ENCODE measurements around the gene GLCCI1. TPM values are rescaled to one million over a fixed set of nuclear protein-coding genes. Genes with fewer than 3 reads are reported as not detected.
"Not testable (repeated sequence)": the region's sequence is repeated elsewhere in the genome, so short reads cannot be mapped to it uniquely, and the experiment has no call there.

GLCCI1 gene
- total RNA-seq, 1 experiment from 2014 or later = 8.0 TPM

DNA sequence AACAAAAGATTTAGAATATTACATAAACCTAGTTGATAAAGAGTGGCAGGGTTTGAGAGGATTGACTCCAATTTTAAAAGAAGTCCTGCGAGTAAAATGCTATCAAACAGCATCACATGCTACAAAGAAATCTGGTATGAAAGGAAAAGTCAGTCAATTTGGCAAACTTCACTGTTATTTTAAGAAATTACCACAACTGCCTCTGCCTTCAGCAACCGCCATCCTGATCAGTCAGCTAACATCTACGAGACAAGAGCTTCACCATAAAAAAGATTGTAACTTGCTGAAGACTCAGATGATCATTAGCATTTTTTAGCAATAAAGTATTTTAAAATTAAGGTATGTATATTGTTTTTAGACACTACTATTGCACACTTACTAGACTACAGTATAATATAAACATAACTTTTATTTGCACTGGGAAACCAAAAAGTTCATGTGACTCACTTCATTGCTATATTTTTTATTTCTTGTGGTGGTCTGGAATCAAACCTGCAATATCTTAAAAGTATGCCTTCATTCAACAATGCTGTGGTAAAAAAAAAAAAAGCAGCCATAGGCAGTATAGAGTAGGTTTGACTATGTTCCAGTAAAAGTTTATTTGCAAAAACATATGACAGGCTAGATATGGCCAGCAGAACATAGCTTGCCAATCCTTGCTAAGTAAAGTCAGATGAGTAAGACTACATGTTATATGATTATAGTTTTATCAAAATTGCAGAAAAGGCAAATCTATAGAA, 74.4 kb downstream of the GLCCI1 start:
- no peak for DNase-seq (ENCODE audit: extremely low read depth, low read depth)

DNA sequence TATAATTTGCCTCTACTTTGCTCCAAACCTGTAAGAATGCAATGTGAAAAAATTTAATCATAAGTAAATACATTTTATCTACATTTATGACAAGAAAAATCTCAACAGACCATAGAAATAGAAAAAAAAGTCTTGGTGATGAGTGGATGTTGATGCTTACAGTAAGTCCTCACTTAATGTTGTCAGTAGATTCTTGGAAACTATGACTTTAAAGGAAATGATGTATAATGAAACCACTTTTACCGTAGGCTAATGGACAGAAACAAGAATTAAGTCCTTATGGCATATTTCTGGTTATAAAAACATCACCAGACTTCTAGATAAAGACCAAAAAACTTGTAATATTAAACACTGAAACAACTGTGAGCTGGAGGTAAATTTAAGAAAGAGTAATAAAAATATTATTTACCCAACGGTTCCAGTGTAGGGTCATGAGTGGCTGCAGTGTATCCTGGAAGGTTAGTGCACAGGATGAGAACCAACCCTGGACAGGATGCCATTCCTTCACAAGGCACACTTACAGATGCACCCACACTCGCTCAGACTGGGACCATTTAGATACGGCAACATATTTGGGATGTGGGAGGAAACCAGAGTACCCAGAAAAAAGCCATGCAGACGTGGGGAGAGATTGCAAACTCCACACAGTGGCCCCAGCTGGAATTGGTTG, 76.3 kb downstream of the GLCCI1 start:
- no peak for DNase-seq (ENCODE audit: extremely low read depth, low read depth)

DNA sequence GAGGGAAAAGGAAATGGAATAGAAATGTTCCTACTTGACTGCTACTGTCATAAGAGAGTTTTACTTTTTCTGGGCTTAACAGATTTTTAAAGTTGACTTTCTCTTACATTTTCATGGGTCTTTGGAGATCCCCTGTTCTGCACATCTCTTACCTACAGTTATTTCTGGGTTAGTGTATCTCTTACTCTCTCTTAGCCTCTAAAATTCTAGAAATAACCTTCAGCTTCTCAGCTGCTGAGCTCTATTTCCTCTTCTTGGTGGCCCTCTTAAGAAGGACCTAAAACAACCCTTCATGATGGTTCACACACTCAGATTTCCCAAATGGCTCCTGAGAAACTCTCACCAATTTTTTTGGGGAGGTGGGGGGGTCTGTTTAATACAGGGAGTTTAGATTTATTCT, 79.5 kb downstream of the GLCCI1 start:
- not testable (repeated sequence) for DNase-seq (ENCODE audit: extremely low read depth, low read depth)

DNA sequence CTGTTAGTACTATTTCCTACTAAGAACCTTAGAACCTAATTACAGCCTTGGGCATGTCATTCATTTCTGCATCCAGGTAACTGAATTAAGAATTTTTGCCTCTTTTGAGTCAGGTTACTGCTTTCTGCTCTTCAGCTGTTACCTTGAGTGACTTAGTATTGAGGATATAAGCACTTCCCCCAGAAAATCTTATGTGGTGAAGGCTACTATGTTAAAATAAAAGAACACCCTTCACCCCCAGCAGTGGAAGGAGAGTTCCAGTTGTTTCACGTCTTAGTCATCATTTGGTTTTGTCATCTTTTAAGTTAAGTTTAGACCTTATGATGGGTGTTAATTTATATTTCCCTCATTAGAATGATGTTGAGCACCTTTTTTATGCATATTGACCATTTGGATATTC, 82.8 kb downstream of the GLCCI1 start:
- DNase-seq (ENCODE audit: extremely low read depth, low read depth) = no peak

DNA sequence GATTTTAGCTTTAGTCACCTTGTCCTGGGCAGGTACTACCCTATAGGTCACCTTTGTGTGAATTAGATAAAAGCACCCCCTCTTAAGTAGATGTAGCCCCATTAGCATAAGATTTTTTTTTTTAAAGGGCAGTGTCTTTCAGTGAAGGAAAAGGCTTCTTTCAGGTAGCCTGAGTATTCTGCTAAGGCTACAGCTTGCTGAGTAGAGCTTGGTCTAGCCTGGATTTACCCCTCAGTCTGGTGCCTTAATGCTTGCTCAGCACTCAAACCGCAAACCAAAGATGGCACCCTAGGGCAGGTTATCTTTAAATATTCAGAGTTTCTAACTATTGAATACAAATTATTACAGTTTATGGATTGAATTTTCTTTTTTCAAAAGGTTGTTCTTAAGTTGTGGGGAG, 83.4 kb downstream of the GLCCI1 start:
- no peak for DNase-seq (ENCODE audit: extremely low read depth, low read depth)

DNA sequence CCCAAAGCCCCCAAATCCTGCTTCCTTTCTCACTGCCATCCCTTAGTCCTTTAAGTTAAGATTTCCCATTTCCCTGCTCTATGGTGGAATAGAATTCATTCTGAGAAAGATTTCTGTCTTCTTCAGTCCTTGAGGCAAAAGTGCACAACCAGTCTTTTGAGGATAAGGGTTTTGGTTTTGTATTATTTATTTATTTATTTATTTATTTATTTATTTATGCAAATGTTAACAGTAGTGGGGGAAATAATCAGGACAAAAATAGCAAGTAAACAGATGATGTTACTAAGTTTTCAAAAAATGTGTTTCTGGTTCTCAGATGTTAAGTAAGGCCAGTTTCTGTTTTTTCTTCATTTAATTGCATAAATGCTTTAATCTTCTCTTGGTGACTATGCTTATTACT, 84.2 kb downstream of the GLCCI1 start:
- DNase-seq (ENCODE audit: extremely low read depth, low read depth) = no peak

DNA sequence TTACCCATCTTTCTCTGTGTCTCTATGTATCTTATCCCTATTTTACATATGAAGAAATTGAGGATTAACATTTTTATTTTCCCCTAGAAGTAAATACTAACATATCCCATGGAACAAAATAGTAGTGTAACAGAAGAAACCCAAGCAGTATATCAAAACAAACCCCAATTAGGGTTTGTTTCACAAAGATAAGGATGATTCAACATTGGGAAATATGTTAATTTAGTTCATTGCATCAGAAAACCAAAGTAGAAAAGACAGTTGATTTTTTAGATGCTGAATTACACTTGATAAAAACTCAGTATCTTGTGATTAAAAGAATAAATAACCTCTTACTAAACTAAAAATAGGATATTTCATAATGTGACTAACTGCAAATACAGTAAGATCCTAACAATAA, 87.8 kb downstream of the GLCCI1 start:
- no peak for DNase-seq (ENCODE audit: extremely low read depth, low read depth)

DNA sequence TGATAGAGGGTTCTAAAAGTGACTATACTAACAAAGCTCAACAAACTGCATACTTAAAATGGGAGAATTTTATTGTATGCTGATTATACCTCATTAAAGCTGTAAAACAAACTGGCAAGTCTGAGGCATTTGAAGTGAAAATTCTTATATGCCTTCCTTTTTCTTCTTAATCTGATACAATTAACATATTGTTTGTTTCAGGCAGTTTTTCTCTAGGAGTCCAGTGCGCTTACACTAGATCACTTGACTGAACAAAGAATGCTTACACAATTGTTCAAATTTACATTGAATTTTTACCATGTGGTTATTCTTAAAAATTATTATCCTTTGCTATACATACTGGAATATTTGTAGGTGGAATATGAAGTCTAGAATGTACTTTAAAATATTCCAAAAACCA, 89.0 kb downstream of the GLCCI1 start:
- DNase-seq (ENCODE audit: extremely low read depth, low read depth) = no peak

DNA sequence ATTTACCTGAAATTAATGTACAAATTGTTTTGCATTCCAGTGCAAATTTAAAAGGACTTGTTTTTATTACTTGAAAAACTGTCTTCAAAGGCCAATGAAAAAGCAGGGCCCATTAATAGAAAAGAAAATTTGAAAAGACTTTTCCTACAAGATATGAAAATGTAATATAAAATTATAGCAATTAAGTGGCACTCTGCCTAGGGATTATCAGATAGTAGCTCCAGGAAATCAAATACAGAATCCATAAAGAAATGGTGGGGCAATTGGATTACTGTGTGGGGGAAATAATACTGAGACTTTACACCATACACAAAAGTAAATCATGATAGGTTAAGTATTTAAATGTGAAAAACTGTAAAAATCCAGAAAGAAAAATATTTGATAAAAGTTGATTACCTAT, 89.7 kb downstream of the GLCCI1 start:
- DNase-seq (ENCODE audit: extremely low read depth, low read depth) = no peak

DNA sequence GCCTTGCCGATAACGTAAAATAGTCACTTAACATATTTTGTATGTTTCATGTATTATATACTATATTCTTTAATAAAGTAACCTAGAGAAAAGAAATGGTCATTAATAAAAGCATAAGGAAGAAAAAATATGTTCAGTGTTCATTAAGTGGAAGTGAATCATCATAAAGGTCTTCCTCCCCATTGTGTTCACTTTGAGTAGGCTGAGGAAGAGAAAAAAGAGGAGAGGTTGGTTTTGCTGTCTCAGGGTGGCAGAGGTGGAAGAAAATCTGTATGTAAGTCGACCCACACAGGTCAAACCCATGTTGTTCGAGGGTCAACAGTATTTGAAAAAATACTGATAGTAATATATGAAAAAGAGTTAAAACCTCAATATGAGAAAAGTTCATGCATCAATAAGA, 90.3 kb downstream of the GLCCI1 start:
- DNase-seq (ENCODE audit: extremely low read depth, low read depth) = no peak

DNA sequence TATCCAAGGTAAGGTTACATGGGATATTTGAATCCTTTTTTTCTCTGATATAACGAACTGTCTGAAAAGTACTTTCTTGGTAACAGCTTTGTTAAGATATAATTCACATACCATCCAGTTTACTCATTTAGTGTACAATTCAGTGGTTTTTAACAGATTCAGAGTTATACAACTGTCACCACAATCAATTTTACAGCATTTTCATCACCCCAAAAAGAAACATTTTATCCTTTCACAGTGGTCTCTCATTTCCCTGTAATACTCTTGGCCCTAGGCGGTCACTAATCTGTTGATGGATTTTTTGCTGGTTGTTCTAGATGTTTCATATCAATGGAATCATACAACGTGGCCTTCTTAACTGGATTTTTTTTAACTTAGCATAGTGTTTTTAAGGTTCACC, 91.6 kb downstream of the GLCCI1 start:
- no peak for DNase-seq (ENCODE audit: extremely low read depth, low read depth)

DNA sequence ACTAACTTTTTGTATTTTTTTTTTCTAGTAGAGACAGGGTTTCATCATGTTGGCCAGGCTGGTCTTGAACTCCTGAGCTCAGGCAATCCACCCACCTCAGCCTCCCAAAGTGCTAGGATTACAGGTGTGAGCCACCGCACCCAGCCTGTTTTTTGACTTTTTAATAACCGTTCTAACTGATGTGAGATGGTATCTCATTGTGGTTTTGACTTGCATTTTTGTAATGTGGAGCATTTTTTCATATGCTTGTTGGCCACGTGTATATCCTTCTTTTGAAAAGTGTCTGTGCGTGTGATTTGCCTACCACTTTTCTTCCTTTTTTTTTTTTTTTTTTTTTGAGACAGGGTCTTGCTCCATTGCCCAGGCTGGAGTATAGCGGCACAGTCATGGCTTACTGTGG, 94.7 kb downstream of the GLCCI1 start:
- DNase-seq (ENCODE audit: extremely low read depth, low read depth) = not testable (repeated sequence)

DNA sequence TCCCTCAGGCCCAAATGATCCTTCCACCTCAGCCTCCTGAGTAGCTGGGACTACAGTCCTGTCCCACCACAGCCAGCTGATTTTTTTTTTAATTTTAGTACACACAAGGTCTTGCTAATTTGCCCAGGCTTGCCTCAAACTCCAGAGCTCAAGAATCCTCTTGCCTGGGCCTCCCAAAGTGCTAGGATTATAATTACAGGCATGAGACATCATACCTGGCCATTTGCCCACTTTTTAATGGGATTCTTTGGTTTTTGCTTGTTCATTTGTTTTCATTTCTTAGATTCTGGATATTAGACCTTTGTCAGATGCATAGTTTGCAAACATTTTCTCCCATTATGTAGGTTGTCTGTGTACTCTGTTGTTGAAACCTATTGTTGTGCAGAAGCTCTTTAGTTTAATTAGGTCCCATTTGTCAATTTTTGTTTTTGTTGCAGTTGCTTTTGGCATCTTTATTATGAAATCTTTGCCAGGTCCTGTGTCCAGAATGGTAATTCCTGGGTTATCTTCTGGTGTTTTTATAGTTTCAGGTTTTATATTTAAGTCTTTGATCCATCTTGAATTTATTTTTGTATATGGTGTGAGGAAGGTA, 95.2 kb downstream of the GLCCI1 start:
- DNase-seq (ENCODE audit: extremely low read depth, low read depth) = no peak

DNA sequence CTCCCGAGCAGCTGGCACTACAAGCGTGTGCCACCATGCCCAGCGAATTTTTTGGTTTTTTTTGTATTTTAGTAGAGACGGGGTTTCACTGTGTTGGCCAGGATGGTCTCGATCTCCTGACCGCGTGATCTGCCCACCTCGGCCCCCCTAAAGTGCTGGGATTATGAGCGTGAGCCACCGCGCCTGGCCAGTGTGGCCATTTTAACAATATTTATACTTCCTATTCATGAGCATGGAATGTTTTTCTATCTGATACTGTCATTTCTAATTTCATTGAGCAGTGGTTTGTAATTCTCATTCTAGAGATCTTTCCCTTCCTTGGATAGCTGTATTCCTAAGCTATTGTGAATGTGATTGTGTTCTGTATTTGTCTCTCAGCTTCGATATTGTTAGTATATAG, 96.2 kb downstream of the GLCCI1 start:
- DNase-seq (ENCODE audit: extremely low read depth, low read depth) = no peak

DNA sequence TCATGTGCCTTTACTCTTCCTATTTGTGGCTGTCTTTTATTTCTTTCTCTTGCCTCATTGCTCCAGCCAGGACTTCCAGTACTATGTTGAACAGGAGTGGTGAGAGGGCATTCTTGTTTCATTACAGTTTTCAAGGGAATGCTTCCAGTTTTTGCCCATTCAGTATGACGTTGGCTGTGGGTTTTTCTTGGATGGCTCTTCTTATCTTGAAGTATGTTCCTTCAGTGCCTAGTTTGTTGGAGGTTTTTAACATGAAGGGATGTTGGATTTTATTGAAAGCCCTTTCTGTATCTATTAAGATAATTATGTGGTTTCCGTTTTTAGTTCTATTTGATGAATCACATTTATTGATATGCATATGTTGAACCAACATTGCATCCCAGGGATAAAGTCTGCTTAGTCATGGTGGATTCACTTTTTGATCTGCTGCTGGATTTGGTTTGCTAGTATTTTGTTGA, 96.8 kb downstream of the GLCCI1 start:
- no peak for DNase-seq (ENCODE audit: extremely low read depth, low read depth)

DNA sequence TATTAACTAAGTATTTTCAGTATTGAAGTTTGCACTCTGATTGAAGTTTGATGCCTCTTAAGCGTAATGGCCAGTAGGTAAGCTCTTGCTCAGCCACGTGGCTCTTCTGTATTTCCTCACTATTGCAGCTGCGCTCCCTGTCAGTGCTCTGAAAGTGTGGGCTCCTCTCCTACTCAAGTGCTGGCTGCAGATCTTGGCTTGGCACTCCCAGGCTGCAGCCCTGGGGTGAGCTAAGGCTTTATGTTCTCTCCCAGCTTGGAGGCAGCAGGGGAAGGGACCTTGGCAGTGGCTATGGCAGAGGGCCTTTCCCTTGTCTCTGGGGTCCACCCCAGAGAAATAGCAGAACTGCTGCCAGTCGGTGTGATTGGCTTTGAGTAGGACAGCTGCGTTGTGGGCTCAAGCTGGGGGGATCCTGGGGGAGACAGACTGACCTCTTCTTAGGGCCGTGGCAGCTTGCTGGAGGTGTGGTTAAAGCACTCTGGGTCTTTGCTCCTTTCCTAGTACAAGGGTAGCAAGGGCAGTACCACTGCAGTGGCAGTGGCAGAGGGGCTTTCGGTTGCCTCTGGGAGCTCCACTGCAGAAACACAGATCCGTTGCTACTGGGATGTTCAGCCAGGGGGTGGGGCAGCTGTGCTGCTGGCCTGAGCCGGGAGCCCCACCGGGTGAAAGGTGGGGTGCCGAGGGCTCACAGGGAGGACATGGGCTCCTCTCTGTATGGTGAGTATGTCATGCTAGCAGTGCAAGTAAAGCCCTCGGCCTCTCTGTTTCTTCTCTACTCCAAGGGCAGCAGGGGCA, 100.5 kb downstream of the GLCCI1 start:
- no peak for DNase-seq (ENCODE audit: extremely low read depth, low read depth)

DNA sequence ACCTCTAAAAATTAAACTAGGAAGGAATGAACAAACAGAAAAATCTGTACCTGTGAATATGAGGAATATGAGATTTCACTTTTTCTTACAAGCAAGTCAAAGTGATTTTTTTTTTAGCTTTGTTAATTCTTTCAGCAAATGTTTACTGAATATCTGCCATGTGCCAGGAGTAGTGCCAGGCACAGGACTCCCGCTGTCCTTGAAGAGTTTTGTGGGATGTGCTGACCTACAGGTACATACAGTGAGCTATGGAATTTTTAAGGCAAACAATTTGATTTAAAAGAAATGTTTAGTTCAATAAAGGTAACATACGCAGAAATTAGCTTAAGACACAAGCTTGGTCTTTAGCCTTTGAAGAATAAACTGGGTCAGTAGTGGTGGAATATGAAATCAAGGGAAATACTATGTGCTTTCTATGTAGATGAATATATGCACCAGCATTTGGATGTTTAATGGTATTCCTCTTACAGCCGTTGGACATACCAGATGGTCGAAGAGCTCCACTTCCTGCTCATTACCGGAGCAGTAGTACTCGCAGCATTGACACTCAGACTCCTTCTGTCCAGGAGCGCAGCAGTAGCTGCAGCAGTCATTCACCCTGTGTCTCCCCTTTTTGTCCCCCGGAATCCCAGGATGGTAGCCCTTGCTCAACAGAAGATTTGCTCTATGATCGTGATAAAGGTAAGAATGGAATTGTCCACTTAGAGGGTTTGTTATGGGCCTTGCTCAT, 102.0 kb downstream of the GLCCI1 start:
- no peak for DNase-seq (ENCODE audit: extremely low read depth, low read depth)

DNA sequence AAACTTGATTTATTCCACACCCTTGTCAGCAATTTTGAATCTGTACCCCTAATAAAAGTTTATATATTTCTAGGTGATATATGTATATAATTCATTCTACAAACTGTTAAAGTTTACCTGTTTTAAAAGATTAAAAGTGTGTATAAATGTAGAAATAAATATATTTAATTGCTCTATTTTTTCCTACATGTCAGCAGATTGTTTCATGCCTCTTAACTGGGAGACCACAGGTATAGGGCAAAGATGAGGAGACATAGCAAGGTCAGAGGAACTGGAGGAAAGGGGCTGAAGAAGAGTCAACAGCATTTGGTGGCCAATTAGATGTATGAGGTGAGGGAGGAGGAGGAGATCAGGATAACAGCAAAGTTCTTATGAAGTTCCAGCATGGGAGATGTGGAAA, 109.8 kb downstream of the GLCCI1 start:
- DNase-seq (ENCODE audit: extremely low read depth, low read depth) = no peak

DNA sequence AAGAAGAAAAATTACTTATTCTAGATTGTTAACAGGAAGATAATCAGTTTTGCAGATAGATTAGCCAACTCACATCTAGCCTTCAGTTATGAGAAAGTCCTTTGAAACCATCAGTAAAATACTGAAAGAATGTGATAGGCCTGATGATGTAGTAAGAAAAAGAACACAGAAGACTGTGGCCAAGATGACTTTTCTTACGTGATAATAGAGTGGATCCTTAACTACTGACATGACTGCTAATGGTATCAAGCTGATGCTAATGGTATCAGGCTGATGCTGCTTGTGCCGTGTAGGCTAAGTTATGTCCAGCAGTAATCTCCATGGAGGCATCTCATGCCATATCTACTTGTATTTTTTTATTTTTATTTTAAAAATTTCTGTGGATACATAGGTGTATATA, 114.2 kb downstream of the GLCCI1 start:
- no peak for DNase-seq (ENCODE audit: extremely low read depth, low read depth)

DNA sequence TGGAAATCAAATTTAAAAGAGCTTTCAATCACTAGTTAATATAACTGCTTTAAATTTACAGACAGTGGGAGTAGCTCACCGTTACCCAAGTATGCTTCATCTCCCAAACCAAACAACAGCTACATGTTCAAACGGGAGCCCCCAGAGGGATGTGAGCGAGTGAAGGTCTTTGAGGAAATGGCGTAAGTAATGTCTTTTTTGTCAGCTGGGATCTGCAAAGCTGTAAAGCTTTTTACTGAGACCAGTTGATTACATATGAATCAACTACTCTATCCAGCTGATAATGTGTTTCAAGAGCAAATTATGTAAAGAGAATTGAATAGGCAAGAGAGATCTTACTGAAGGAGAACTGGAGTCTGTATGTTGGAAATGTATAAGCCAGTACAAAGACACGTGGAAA, 116.2 kb downstream of the GLCCI1 start:
- no peak for DNase-seq (ENCODE audit: extremely low read depth, low read depth)

DNA sequence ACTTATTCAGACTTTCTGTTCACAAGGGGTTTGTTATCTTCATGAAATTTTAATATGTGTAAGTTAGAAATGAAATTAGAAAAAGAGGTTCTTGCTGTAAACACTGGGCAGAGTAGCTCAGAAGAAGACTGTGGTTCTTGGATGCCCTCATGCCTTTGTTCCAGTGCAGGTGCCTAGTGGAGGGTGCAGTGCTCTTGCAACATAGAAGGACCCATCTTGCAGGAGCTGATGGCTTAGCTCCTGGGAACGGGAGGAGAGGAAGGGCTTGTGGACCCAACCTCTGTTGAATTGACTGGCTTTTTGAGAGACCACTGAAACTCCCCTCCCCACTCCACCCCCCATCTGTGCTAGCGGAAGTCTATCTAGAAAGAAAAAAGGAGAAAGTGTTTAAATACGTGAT, 116.8 kb downstream of the GLCCI1 start:
- no peak for DNase-seq (ENCODE audit: extremely low read depth, low read depth)
